Fibroblast of pulmonary artery (primary cell): Measurements from ENCODE around the gene SNRPB2.

Experiments
- DNase-seq: peaks from one replicate; pipeline ENCODE4 v3.0.0-alpha.2; 2010; ENCODE audit warnings: low read depth
- H3K4me3 ChIP-seq: replicated peaks from 2 replicates; pipeline ENCODE4 v1.5.1; 2011; ENCODE audit warnings: low read depth, mild to moderate bottlenecking, control low read depth, low read length, moderate library complexity
- CTCF ChIP-seq: IDR thresholded peaks from 2 replicates; pipeline ENCODE4 v1.5.1; 2011; ENCODE audit warnings: mild to moderate bottlenecking, control low read depth, low read length, inconsistent platforms; ENCODE audit errors: missing control alignments

Gene SNRPB2

GRCh38 chr20:16714751-16715150, 15.1 kb upstream of the SNRPB2 start:
- no peak for TF ChIP-seq CTCF
- no peak for DNase-seq
- no peak overlapping the region for H3K4me3 ChIP-seq

- TF ChIP-seq CTCF = no peak
- H3K4me3 ChIP-seq = no peak overlapping the region
- DNase-seq = no peak
These were observed 10.4 kb upstream of the SNRPB2 start for GRCh38 chr20:16719421-16719820.

GRCh38 chr20:16729080-16729479, 746 bp upstream of the SNRPB2 start:
- no peak for TF ChIP-seq CTCF
- no peak for DNase-seq
- no peak overlapping the region for H3K4me3 ChIP-seq

GRCh38 chr20:16732506-16733152, 2.8 kb downstream of the SNRPB2 start:
- no peak for TF ChIP-seq CTCF
- H3K4me3 ChIP-seq = no peak overlapping the region
- DNase-seq = peak; percentile 10

GRCh38 chr20:16740365-16741072, 10.7 kb downstream of the SNRPB2 start:
- H3K4me3 ChIP-seq = no peak overlapping the region
- no peak for DNase-seq
- TF ChIP-seq CTCF = no peak

- no peak overlapping the region for H3K4me3 ChIP-seq
- TF ChIP-seq CTCF = no peak
- no peak for DNase-seq
These were observed 14.5 kb downstream of the SNRPB2 start for GRCh38 chr20:16744178-16744807.
